Stimulated activated CD4-positive, alpha-beta T cell treated with anti-CD3 and anti-CD28 coated beads, Interleukin-1b, Interleukin-23, amount 100 ng/mL, for 24 hours (primary cell): ENCODE results near the gene CRIP1.

Experiments used
- DNase-seq, 4 experiments: peaks; one replicate each; pipeline ENCODE4 v3.0.0-alpha.2; 2020; ENCODE audit warnings: low read depth in 4 of 4, low spot score in 1 of 4

CRIP1 gene

GRCh38 chr14:105492031-105492970 lies 5.6 kb downstream of the CRIP1 start:
- no peak for DNase-seq

DNA sequence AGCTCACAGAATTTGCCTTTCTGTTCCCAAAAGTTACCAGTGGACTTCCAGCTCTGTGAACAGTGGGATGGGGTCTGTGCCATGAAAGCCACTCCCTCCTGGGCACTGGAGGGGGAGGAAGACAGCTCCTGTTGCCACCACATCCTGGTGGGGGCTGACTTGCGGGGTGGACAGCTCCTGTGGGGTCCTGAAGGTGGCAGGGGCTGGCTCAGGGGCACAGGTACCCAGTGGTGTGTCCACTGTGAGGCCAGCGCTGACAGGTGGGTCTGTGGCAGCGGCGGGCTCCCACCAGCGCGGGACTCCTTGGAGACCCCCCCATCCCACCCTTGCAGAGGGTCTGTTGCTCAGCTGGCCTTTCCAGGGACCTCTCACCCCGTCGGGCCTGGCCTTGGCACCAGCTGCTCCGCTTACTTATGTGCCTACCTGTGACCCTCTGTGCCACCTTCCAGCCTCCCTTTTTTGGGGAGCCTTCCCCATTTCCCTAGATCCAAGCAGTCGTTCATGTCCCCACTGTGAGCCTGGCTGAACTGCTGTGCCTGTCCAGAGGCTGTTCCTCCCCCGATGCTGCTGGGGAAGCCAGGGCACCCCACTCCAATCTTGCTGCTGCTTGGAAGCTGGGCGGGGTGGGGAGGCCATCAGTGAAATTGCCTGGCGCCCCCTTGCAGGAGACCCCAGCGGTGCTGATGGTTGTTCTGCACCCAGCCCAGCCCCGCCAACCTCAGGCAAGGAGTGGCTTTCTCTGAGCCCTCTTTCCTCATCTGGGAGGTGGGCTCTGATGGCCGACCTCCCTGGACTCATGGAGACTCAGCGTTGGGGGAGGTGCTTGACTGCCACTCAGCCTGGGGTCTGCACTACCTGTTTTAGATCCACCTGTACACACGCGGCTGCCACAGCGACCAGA lies 6.5 kb downstream of the CRIP1 start:
- no peak for DNase-seq

DNA sequence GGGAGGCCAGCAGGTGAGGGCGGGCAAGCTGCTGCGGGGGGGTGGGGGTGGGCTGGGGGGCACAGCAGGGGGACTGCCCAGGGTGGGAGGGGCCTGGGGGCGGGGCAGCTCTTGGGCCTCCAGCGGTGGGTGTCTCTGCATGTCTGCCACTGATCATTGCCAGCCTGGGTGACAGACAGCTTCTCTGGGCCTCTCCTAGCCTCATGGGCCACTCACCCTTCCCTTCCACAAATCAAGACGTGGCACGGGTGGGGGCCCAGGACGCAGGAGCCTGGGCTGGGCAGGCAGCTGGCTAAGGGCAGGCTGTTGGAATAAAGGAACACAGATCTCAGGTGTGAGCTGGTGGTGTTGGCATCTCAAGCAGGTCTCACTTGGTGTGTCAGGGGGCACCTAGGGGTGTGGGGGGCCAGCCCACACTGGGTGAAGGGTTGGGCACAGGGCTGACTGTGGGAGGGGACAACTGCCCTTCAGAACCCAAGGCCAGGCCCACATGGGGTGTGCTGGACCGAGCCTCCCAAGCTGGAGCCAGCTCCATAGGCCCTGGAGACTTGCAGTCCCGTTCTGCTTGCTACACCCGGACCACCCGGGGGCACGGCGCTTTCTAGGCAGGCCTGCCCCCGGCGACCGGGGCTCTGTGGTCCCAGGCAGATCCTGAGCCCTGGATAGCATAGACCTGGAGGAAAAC lies 7.4 kb downstream of the CRIP1 start:
- DNase-seq: no peak

GRCh38 chr14:105494606-105494929 lies 7.9 kb downstream of the CRIP1 start:
- no peak for DNase-seq

GRCh38 chr14:105495101-105495989 lies 8.7 kb downstream of the CRIP1 start:
- no peak for DNase-seq

GRCh38 chr14:105495990-105496830 lies 9.5 kb downstream of the CRIP1 start:
- no peak for DNase-seq

GRCh38 chr14:105496831-105497591 lies 10.3 kb downstream of the CRIP1 start:
- DNase-seq: no peak

- DNase-seq: no peak
Measured at GRCh38 chr14:105497671-105498429, 11.2 kb downstream of the CRIP1 start.

- DNase-seq: no peak
Measured at GRCh38 chr14:105498430-105499255, 12.0 kb downstream of the CRIP1 start.

DNA sequence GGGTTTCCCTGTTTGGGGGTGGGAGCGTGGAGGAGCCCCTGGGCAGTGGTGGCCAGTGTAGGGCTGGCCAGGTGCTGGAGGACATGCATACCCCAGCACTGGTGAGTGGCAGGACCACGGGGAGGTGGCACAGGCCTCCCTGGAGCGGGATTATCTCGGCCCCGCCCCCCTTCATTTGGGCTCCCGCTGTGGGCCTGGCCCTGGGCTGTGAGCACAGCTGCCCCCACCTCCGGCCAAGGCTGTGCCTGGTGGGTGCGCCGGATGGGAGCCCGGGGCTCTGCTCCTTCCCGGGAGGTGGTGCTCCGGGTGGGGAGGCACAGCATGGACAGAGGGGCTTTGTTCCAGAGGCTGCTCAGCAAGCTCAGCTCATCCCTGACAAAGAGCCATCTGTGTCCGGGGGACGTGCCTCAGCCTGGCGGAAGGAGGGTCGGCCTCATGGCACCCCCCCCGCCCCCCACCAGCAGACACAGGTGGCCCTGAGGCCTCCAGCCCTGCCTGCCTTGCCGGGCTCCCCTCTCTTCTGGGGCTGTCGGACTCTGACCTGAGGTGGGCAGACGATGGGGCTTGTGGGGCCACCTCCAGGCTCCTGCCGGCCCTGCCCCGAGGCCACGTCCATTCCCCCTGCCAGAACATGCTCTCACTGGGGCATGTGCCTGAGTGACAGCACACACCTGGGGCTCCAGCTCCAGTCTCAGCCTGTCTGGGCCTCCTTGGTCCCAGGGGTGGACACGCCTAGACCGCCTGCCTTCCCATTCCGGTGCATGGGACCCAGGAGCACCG lies 12.8 kb downstream of the CRIP1 start:
- no peak for DNase-seq

DNA sequence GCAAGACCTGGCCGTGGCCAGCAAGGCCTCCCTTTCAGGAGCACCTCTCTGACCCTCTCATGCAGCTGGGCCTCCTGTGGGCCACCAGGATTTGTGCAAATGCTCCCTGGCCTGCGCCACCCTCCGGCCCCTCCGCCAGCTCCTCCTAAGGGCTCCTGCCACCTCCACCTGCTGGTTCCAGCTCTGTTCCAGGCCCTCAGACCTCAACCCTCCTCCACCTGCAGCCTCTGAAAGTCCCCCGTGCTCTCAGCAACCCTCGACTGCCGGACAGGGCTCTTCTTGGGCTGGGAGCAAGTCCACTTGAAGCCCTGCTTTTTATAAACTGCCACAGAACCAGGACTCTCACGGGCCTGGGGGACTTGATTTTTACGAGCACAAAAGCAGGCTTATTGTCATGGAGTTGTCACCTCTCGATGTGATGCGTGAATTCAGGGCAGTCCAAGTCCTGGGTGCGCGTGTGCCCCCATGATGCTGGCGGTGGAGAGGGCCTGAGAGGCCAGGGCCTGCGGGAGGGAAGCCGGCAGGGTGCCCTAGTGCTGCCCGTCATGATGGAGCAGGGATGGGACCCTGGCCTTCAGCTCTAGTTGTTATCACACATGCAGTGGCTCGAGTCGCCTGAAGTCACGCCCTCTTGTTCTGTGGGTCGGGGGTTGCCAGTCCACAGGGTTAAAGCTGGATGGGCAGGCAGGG lies 13.5 kb downstream of the CRIP1 start:
- DNase-seq: no peak

DNA sequence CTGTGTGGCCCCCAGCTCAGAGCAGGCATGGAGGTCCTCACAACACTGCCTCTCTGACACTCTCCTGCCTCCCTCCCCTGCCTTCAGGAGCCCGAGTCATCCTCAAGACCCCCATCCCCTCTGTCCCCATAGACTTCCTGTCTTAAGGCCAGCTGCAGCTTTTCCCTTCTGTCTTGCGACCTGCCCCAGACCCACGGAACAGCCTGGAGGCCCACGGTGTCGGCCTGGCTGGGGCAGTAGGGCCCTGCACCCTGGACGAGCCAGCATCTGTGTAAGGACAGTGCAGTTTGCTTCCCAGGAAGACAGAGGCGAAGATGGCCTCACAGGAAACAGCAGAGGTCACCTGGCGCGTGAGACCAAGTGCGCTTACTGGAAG lies 14.0 kb downstream of the CRIP1 start:
- no peak for DNase-seq

DNA sequence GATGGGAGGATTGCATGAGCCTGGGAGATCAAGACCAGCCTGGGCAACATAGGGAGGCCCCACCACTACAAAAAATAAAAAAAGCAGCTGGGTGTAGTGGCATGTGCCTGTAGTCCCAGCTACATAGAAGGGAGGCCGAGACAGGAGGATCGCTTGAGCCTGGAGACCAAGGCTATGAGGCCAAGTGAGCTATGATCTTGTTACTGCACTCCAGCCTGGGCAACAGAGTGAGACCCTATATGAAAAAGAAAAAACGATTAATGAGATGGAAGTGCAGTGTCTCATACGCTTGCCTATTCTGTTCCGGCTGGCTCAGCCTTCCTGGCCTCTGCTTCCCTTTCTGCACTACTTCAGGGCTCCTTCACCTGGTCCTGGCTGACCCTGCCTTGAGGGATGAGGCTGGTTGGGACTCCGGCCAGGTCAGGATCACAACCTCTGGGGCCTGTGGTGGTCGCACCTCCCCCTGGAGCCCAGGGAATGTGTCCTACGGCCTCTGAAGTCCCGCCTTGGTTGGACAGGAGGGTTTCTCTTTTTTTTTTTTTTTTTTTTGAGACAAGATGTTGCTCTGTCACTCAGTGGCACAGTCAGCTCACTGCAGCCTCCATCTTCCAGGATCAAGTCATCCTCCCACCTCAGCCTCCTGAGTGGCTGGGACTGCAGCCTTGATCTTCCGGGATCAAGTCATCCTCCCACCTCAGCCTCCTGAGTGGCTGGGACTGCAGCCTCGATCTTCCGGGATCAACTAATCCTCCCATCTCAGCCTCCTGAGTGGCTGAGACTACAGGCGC lies 15.0 kb downstream of the CRIP1 start:
- DNase-seq: no peak

GRCh38 chr14:105502446-105503295 lies 16.0 kb downstream of the CRIP1 start:
- no peak for DNase-seq
